Heart left ventricle (tissue), 13 donors: ENCODE results near the gene C14orf132.

Experiments used
- CTCF ChIP-seq, 12 donors: fragments of 200-600 bp; sonication (generic) in 4 of 12; IDR thresholded peaks; one replicate each; pipeline versions ENCODE4 v1.5.0 to v1.8.0; 2018 to 2022; ENCODE audit warnings: antibody characterized with exemption in 12 of 12, mild to moderate bottlenecking in 5 of 12
- POLR2A ChIP-seq, 2 donors: fragments of 450-650 bp; IDR thresholded peaks; one replicate each; pipeline ENCODE4 v1.6.1; 2017; ENCODE audit warnings: antibody characterized with exemption in 2 of 2, mild to moderate bottlenecking in 2 of 2, moderate library complexity in 2 of 2
- donor health status: ischemic (EF 13 %, LVEDD 7.1; RV severe dilation, severe dysfunction).
- donor health status: DM: no; HTN: yes; CAD: no.
- donor health status: DM: no; HTN: no; CAD: no.
- donor health status: ischemic (EF 25% LVEDD 6.9; RV normal size, moderate dysfunction).
- donor health status: ischemic (EF 25% LVEDD 5.7; RV mildly dilated, moderate dysfunction).
- donor health status: ischemic (EF 35%, LVEDD 5.7; RV mildly dilated, moderate dysfunction).
- donor health status: nonischemic (EF 11% LVEDD 7.7; RV severe dilation, severe dysfunction).
- donor health status: DM: yes; HTN: yes; CAD: no.
- donor health status: PGD.
- donor health status: ischemic (EF 29% LVEDD 5.4; RV normal size, mild dysfunction).
- donor health status: nonischemic (EF 23%, LVEDD 6.1; RV moderate dilation, normal function).

DNA sequence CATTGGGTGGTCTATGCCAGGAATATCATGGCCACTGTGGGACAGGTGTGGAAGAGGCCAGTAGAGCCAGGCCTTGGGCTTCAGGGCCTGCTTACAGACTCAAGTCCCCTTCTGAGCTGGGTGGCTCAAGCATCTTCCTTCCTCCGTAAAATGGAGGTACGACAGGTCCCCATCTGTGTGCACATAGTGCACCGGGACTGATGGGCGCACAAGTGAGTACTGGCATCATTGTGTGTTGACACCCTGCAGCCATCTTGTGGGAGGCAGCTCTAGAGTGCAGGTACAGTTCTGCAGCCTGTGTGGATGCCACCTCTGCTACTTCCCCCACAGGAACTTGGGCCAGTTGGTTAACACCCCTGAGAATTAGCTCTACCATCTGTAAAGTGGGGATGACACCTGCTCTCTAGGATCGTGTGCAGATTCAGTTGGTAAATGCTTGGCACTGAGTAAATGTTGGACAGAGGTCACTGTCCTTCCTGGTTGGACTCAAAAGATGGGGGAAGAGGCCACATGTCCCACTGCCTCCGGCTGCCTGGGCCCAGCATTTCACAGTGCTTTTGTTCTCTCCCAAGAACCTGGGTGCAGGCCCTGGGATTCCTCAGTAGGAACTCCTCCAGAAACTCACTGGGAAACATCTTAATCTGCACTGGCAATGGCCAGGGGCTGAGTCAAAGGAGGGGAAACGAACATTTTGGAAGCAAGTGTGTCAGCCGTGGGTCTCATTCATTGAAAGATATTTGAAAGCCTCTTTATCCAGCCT, 70.6 kb downstream of the C14orf132 start:
- no peak for TF ChIP-seq CTCF (IDR thresholded peaks at IDR 0.05)
- no peak for TF ChIP-seq POLR2A (IDR thresholded peaks at IDR 0.05)
